GM18511 (cell line): ENCODE results near the gene NTHL1.

Experiments
- ATAC-seq: cut with Tn5 transposase; IDR thresholded peaks from one replicate; pipeline ENCODE4 v1.9.1; 2021; ENCODE audit warnings: mild to moderate bottlenecking, moderate library complexity; ENCODE audit not compliant: unreplicated experiment

NTHL1 gene

DNA sequence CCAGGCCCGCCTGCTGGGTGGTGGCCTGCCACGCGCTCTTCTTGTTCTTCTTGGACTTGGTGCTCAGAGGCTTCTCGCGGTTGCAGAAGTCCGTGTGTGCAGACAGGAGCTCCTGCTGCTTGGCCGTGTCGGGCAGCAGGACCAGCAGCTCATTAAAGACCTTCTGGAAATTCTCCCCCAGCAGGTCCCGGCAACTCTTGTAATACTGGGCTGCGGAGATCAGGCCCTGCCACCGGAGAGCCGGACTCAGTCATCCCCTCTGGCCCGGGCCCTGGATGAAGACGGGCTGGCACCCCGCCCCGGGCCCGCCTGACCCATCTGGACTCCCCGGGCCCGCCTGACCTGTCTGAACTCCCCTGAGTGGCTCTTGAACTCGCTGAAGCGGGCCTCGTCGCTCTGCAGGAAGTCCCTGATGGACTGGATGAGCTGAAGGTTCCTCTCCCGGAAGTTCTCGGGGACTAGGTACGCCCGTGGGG lies 49.2 kb downstream of the NTHL1 start:
- ATAC-seq: no peak

DNA sequence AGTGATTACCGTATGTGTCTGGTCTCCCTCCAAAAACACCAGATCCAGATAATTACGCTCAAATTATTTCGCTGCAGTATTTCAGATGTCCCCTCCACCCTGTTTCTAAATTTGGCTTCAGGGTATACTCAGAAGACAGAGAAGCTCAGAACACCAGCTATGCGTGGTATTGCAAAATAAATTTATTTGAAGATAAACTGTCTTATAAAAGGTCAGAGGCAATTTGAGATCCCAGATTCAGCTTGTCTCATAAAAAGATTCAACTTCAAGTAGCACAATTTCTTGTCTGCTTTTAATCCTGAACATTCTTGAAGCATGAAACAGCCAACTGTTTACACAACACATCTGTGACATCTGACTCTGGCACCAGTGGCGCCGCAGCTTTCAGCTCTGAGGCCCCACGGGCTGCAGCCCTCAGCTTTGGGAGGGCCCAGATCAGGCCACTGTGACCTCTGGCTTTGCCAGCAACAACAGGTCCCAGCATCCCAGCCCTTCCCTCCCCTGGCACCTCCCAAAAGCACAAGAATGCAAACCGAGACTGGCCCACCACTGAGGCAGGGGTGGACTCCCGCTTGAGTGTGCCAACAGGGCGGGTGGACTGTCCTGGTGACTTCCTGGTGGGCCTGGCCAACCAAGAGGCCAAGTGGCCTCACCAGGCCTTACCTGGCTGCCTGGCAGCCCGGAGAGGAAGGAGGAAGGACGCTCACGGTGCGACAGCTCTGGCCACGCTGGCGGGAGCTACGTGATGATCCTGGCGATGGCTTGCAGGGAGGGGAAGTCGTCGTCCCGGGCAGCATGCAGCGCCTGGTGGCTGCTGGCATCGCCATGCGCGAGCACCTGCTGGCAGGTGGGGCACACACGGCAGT lies 49.9 kb downstream of the NTHL1 start:
- no peak for ATAC-seq

DNA sequence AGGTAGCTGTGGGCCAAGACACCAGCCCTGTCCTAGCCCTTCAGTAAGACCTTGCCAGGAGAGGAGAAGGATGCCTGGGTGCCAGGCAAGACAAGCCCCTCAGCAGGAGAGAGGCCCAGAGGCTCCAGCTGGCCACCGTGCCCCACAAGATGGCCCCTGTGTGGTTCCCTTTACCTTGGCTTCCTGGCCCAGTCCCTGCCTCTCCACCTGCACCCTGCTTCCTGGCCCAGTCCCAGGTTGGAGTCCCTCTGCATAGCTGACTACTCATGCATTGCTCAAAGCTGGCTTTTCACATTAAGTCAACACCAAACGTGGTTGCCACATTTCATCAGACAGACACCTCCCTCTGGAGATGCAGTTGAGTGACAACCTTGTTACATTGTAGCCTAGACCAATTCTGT lies 53.9 kb downstream of the NTHL1 start:
- no peak for ATAC-seq

DNA sequence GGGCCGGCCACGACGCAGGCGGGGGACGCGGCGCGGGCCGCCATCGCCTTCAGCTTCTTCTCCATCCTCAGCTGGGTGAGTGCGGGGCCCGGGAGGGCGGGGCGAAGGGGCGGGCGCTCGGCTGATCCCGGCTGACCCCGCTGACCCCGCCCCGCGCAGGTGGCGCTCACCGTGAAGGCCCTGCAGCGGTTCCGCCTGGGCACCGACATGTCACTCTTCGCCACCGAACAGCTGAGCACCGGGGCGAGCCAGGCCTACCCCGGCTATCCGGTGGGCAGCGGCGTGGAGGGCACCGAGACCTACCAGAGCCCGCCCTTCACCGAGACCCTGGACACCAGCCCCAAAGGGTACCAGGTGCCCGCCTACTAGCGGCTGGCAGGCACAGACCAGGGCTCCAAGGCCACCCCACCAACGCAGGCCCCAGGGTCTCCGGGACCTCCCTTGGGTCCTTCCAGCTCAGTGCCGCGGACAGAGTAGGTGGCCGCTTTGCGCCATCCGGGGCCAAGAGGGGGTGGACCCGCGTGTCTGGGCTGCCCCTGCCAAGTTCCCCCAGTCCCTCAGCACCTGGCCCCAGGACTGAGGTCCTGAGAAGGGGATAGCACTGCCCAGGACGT lies 54.8 kb downstream of the NTHL1 start:
- ATAC-seq: no peak

DNA sequence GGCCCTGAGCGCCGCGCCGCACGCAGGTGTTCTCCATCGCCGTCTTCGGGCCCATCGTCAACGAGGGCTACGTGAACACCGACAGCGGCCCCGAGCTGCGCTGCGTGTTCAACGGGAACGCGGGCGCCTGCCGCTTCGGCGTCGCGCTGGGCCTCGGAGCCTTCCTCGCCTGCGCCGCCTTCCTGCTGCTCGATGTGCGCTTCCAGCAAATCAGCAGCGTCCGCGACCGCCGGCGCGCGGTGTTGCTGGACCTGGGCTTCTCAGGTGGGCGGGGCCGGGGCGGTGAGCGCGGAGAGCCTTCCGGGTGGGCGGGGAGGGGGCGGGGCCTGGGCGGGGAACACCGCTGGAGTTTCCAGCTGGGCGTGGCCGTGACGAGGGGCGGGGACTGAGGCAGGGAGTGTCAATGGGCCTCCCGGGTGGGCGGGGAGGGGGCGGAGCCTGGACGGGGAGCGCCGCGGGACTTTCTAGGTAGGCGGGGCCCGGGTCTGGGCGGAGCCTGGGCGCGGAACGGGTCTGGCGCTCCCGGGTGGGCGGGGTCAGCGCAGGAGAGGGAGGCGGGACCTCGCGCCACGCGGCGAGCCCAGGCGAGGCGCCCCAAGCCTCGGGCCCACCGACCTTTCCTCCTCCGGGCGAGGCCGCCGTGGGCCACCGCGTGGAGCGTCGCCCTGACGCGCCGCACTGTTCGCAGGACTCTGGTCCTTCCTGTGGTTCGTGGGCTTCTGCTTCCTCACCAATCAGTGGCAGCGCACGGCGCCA lies 55.5 kb downstream of the NTHL1 start:
- peak; percentile 47 for ATAC-seq

- ATAC-seq: no peak
Measured at GRCh38 chr16:1991588-1991947, 56.1 kb downstream of the NTHL1 start.

DNA sequence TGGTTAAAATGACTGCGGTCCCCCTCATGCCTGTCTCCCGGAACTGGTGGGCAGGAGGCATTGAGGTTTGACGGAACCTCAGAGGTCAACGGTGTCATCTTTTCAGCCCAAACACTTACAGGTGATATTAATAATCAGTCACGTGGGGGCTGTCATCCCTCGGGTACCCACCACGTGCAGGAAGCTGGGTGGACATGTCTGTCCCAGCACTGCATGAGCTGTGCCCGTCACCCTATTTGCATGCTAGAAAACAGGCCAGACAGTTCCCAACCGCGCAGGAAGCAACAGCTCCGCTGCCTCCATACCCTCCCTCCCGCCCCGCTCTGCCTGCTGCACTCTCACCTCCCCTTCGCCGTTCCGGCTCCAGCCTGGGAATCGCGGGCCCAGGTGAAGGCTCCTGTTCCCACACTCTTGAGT lies 56.5 kb downstream of the NTHL1 start:
- peak; percentile 49 for ATAC-seq

GRCh38 chr16:1990351-1991134 lies 57.1 kb downstream of the NTHL1 start:
- ATAC-seq: peak; percentile 10

GRCh38 chr16:1990101-1990350 lies 57.6 kb downstream of the NTHL1 start:
- no peak for ATAC-seq
